Neural cell (in vitro differentiated cells): Measurements from ENCODE around the gene NT5C2. TPM values are rescaled to one million over a fixed set of nuclear protein-coding genes. Genes with fewer than 3 reads are reported as not detected.
"Not testable (repeated sequence)": the region's sequence is repeated elsewhere in the genome, so short reads cannot be mapped to it uniquely, and the experiment has no call there.

ENCODE experiments used
- H2AFZ ChIP-seq: fragments of 200-600, 300-800 bp; sonication (generic), shearing (Covaris generic); 2 replicates; pipeline ENCODE4 v1.6.0; 2014; ENCODE audit warnings: low read depth, mild to moderate bottlenecking, antibody characterized with exemption, low read length, moderate library complexity
- H3F3A ChIP-seq: fragments of 200-600 bp; shearing (Covaris generic); 2 replicates; pipeline ENCODE4 v1.6.1; 2016; ENCODE audit warnings: mild to moderate bottlenecking, moderate library complexity, mixed read lengths, antibody characterized with exemption, low read length; ENCODE audit not compliant: insufficient read depth, poor library complexity, severe bottlenecking
- H3K27ac ChIP-seq: fragments of 200-600, 300-800 bp; sonication (generic), shearing (Covaris generic); 2 replicates; pipeline ENCODE4 v1.5.1; 2014; ENCODE audit warnings: mild to moderate bottlenecking, low read length, moderate library complexity
- H3K27me3 ChIP-seq: fragments of 300-800, 200-600 bp; sonication (generic), shearing (Covaris generic); 2 replicates; pipeline ENCODE4 v1.6.0; 2014; ENCODE audit warnings: mild to moderate bottlenecking, low read depth, low read length, moderate library complexity; ENCODE audit not compliant: insufficient read depth
- H3K36me3 ChIP-seq: fragments of 300-800, 200-600 bp; sonication (generic), shearing (Covaris generic); 2 replicates; pipeline ENCODE4 v1.5.1; 2014; ENCODE audit warnings: mild to moderate bottlenecking, antibody characterized with exemption, low read length, moderate library complexity; ENCODE audit not compliant: insufficient read depth
- H3K4me2 ChIP-seq: fragments of 300-800, 200-600 bp; sonication (generic), shearing (Covaris generic); 2 replicates; pipeline ENCODE4 v1.6.0; 2014; ENCODE audit warnings: mild to moderate bottlenecking, low read length
- H3K4me3 ChIP-seq: fragments of 300-800, 200-600 bp; sonication (generic), shearing (Covaris generic); 2 replicates; pipeline ENCODE4 v1.5.1; 2014; ENCODE audit warnings: mild to moderate bottlenecking, low read length, moderate library complexity
- H3K79me2 ChIP-seq: fragments of 200-600 bp; shearing (Covaris generic); replicated peaks from 2 replicates; pipeline ENCODE4 v1.6.0; 2014; ENCODE audit warnings: mild to moderate bottlenecking, low read length, moderate library complexity; ENCODE audit not compliant: insufficient read depth
- H3K9ac ChIP-seq: fragments of 300-800, 200-600 bp; sonication (generic), shearing (Covaris generic); 2 replicates; pipeline ENCODE4 v1.6.1; 2016; ENCODE audit warnings: mild to moderate bottlenecking, low read length, mixed read lengths
- H3K9me2 ChIP-seq: fragments of 200-600 bp; shearing (Covaris generic); 2 replicates; pipeline ENCODE4 v1.6.1; 2016; ENCODE audit warnings: mild to moderate bottlenecking, low read length, mixed read lengths; ENCODE audit not compliant: insufficient read depth
- H3K9me3 ChIP-seq: fragments of 200-600, 300-800 bp; sonication (generic), shearing (Covaris generic); 2 replicates; pipeline ENCODE4 v1.6.1; 2016; ENCODE audit warnings: mild to moderate bottlenecking, mixed run types, low read length, moderate library complexity, mixed read lengths
- H4K20me1 ChIP-seq: fragments of 200-600 bp; shearing (Covaris generic); 2 replicates; pipeline ENCODE4 v1.6.1; 2016; ENCODE audit warnings: mild to moderate bottlenecking, mixed run types; ENCODE audit not compliant: insufficient read depth
- CTCF ChIP-seq: fragments of 450-650 bp; IDR thresholded peaks from 2 replicates; pipeline ENCODE4 v1.5.1; 2014; ENCODE audit warnings: antibody characterized with exemption, mild to moderate bottlenecking, moderate library complexity; ENCODE audit not compliant: poor library complexity, severe bottlenecking
- EP300 ChIP-seq: fragments of 450-650 bp; conservative IDR thresholded peaks from 2 replicates; pipeline ENCODE4 v1.6.1; 2014; ENCODE audit warnings: antibody characterized with exemption, mild to moderate bottlenecking, moderate library complexity; ENCODE audit not compliant: poor library complexity, severe bottlenecking
- EZH2 ChIP-seq: fragments of 200-600, 300-800 bp; shearing (Covaris generic), sonication (generic); IDR thresholded peaks from 2 replicates; pipeline ENCODE4 v1.6.1; 2014; ENCODE audit warnings: antibody characterized with exemption, low read length, borderline replicate concordance, mild to moderate bottlenecking; ENCODE audit not compliant: insufficient read depth, poor library complexity, severe bottlenecking
- MXI1 ChIP-seq: fragments of 450-650 bp; conservative IDR thresholded peaks from 2 replicates; pipeline ENCODE4 v1.6.1; 2014; ENCODE audit warnings: antibody characterized with exemption, mild to moderate bottlenecking; ENCODE audit not compliant: poor library complexity, severe bottlenecking
- POLR2AphosphoS5 ChIP-seq: IDR thresholded peaks from 2 replicates; pipeline ENCODE4 v1.6.1; 2012
- RAD21 ChIP-seq: fragments of 450-650 bp; conservative IDR thresholded peaks from 2 replicates; pipeline ENCODE4 v1.6.1; 2014; ENCODE audit warnings: antibody characterized with exemption, mild to moderate bottlenecking, moderate library complexity
- REST ChIP-seq: IDR thresholded peaks from 2 replicates; pipeline ENCODE4 v1.6.1; 2012; ENCODE audit warnings: borderline replicate concordance
- SMC3 ChIP-seq: fragments of 450-650 bp; conservative IDR thresholded peaks from 2 replicates; pipeline ENCODE4 v1.6.1; 2014; ENCODE audit warnings: antibody characterized with exemption, mild to moderate bottlenecking, moderate library complexity; ENCODE audit not compliant: poor library complexity
- TAF1 ChIP-seq: IDR thresholded peaks from 2 replicates; pipeline ENCODE4 v1.6.1; 2012; ENCODE audit warnings: low read depth
- polyA plus RNA-seq: library from polyadenylated mRNA; depleted of rRNA; stranded (reverse); fragments of >200 nt; gene quantifications from 2 replicates; pipeline ENCODE4 v1.2.3, GENCODE V29; 2014

The NT5C2 gene
- polyA plus RNA-seq, 1 donor from 2014 or later, result 190 TPM

GRCh38 chr10:103192089-103192450 is 1.0 kb downstream of the NT5C2 start:
- peak overlapping the region; percentile 61 for H2AFZ ChIP-seq

GRCh38 chr10:103191198-103191597 is 1.9 kb downstream of the NT5C2 start:
- not testable (repeated sequence) for H4K20me1 ChIP-seq, H2AFZ ChIP-seq, H3K9me3 ChIP-seq, H3K27me3 ChIP-seq, H3F3A ChIP-seq, H3K9me2 ChIP-seq, H3K36me3 ChIP-seq
- peak overlapping the region; percentile 99 for H3K4me2 ChIP-seq
- H3K79me2 ChIP-seq, result peaks cover 57% of the 10 kb centered on the region
- peak overlapping the region; percentile 96 for H3K27ac ChIP-seq
- H3K9ac ChIP-seq, result peak overlapping the region; percentile 99
- H3K4me3 ChIP-seq, result peak overlapping the region; percentile 98

More at GRCh38 chr10:103192089-103192450, 1.0 kb downstream of the NT5C2 start:
- peak overlapping the region; percentile 98 for H3K4me3 ChIP-seq
- no peaks in the 10 kb centered on the region for H3K9me3 ChIP-seq
- H3K27me3 ChIP-seq, result no peaks in the 10 kb centered on the region
- no peaks in the 10 kb centered on the region for H4K20me1 ChIP-seq
- no peaks in the 10 kb centered on the region for H3K36me3 ChIP-seq
- no peak for TF ChIP-seq MXI1
- TF ChIP-seq TAF1, result no peak
- no peak for TF ChIP-seq EZH2
- TF ChIP-seq EP300, result no peak
- TF ChIP-seq REST, result no peak
- no peak for TF ChIP-seq POLR2AphosphoS5
- TF ChIP-seq RAD21, result no peak
- TF ChIP-seq SMC3, result no peak
- TF ChIP-seq CTCF, result no peak
- peak overlapping the region; percentile 99 for H3K9ac ChIP-seq
- peak overlapping the region; percentile 99 for H3K4me2 ChIP-seq
- H3K79me2 ChIP-seq, result peaks cover 49% of the 10 kb centered on the region
- H3K9me2 ChIP-seq, result no peaks in the 10 kb centered on the region
- H3K27ac ChIP-seq, result peak overlapping the region; percentile 96
- H3F3A ChIP-seq, result no peaks in the 10 kb centered on the region

- peaks cover 80% of the 10 kb centered on the region for H3K79me2 ChIP-seq
- no peaks in the 10 kb centered on the region for H4K20me1 ChIP-seq
- H3K36me3 ChIP-seq, result no peaks in the 10 kb centered on the region
- H3K9ac ChIP-seq, result no peak overlapping the region
- no peaks in the 10 kb centered on the region for H3K9me2 ChIP-seq
- H3K4me3 ChIP-seq, result no peak overlapping the region
- TF ChIP-seq MXI1 (no peak), REST (no peak), POLR2AphosphoS5 (no peak), EP300 (no peak), EZH2 (no peak)
- H3K27me3 ChIP-seq, result no peaks in the 10 kb centered on the region
- H3K9me3 ChIP-seq, result no peaks in the 10 kb centered on the region
- H3K4me2 ChIP-seq, result no peak overlapping the region
- H3K27ac ChIP-seq, result no peak overlapping the region
- H3F3A ChIP-seq, result no peaks in the 10 kb centered on the region
- no peak overlapping the region for H2AFZ ChIP-seq
These were observed 4.2 kb downstream of the NT5C2 start for GRCh38 chr10:103188853-103189252.
